NCI-H82 treated with DMSO at 0.1 percent for 48 hours (cell line): Measurements from ENCODE around the gene MAPK8IP3.

Experiments used
- DNase-seq: peaks from one replicate; lab custom pipeline; 2025; ENCODE audit not compliant: unreplicated experiment; lab: John Stamatoyannopoulos, UW

Gene MAPK8IP3

DNA sequence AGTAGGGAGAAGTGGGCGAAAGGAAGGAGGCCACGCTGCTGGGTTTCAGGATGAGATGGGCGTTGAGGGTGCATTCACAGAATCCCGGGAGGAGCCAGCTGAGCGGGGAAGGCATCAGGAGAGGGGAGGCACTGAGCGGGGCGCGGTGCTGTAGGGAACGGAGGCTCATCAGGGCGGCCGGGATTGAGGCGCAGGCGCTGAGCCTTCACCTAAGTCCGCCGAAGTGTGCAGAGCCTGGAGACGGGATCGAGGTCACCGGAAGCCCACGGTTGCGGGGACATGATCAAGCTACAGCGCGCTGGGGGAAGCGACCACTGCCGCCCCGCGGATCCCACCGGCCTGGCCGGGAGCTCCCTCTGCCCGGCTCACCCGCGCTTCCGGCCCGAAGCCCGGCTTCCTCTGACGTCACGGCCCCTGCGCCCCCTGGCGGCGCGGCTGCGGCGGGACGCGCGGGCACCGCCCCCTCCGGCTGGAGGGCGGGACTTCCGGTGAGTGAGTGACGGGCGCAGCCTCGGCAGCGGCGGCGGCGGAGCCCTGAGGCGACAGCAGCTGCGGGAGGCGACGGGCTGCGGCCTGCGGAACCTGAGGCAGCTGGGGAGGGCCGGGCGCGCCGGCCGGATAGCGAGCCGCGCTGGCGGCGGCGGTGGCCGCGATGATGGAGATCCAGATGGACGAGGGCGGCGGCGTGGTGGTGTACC lies at the start of gene MAPK8IP3:
TSS of gene MAPK8IP3 (plus strand) at position 508 of the 698 bp plus-strand sequence. CDS start at position 653, 145 bp downstream.
- DNase-seq = peak; percentile 58

DNA sequence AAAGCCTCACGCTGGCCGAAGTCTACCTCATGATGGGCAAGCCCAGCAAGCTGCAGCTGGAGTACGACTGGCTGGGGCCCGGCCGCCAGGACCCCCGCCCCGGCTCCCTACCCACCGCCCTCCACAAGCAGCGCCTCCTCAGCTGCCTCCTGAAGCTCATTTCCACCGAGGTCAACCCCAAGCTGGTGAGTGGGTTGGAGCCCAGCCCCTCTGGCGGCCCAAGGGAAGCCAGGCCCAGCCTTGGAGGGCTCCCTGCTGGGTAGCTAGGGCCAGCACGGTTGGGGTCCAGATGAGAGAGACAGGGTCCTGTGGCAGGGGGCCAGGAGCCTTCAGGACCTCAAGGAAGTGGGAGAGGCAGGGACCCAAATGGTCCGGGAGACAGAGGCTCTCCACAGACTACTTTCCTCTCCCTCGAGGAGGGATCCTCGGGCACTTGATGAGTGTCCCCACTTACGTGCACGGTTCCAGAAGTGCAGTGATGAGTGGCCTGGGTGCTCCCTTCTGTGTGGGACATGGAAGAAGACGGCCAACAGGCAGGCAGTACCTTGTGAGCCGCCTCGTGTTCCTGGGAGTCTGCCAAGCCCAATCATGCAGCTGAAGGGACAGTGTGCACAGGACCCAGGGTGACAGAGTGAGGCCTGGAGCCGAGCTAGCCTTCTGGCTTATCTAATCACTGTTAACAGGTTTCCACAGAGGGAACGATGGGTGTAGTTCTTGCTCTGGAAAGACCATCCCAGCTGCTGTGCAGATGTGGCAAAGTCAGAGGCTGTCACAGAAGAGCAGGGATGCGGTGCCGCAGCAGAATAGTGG lies 49.0 kb upstream of the MAPK8IP3 start:
- no peak for DNase-seq

GRCh38 chr16:1657841-1658240 lies 48.2 kb upstream of the MAPK8IP3 start:
- DNase-seq = no peak

GRCh38 chr16:1659031-1659430 lies 47.0 kb upstream of the MAPK8IP3 start:
- no peak for DNase-seq

GRCh38 chr16:1661826-1662225 lies 44.2 kb upstream of the MAPK8IP3 start:
- no peak for DNase-seq

- DNase-seq = no peak
Measured at GRCh38 chr16:1662543-1662942, 43.5 kb upstream of the MAPK8IP3 start.

- no peak for DNase-seq
Measured at GRCh38 chr16:1665829-1666228, 40.2 kb upstream of the MAPK8IP3 start.

- no peak for DNase-seq
Measured at GRCh38 chr16:1666316-1666715, 39.7 kb upstream of the MAPK8IP3 start.

GRCh38 chr16:1667271-1667670 lies 38.7 kb upstream of the MAPK8IP3 start:
- no peak for DNase-seq

DNA sequence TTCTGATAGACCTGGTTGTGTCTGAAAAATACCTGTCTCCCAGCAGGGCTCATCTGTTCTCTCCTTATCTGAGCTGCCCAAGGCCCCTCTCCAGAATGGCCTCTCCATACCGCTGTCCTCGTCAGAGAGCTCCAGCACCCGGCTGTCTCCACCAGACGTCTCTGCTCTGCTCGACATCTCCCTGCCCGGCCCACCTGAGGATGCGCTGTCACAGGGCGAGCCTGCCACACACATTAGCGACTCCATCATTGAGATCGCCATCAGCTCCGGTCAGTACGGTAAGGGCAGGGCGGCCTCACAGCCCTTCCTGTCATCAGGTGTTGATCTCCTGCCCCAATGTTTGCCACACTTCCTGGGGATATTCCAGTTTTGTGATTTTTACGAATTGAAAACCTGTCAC lies 38.1 kb upstream of the MAPK8IP3 start:
- DNase-seq = no peak

GRCh38 chr16:1668612-1669319 lies 37.2 kb upstream of the MAPK8IP3 start:
- DNase-seq = no peak

DNA sequence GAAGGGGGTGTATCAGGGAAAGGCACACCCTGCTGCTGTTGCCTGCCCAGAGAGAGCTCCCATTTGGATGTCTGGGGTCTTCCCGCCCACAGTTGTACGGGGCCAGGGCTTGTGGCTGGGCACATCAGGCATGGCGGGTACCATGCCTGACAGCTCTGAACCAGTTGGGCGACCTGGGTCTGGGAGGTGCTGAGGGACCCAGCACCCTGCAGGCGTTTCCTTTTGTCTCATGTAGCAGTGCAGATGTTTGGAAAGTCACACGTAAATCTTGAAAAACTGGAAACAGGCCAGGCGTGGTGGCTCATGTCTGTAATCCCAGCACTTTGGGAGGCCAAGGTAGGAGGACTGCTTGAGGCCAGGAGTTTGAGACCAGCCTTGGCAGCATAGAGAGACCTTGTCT lies 36.3 kb upstream of the MAPK8IP3 start:
- no peak for DNase-seq

GRCh38 chr16:1670371-1670770 lies 35.6 kb upstream of the MAPK8IP3 start:
- no peak for DNase-seq

DNA sequence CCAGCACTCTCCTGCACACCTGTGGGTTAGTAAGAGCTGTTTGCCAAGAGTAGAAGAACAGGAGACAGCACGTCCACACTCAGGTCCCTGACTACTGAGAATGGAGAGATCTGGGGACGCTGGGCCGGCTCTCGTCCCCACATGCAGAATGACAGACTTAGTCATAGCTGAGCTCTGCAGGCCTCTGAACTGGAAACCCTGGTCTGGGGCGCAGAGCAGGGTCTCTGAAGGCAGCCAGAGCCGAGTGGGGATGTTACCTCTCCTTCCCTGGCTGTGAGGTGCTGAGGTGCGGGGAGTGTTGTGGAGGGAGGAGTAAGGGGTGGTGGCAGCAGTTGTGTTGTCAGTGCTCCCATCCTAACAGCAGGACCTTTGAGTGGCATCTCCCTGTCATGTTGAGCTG lies 35.1 kb upstream of the MAPK8IP3 start:
- DNase-seq = no peak

- DNase-seq = no peak
Measured at GRCh38 chr16:1673424-1674151, 32.4 kb upstream of the MAPK8IP3 start.

- DNase-seq = no peak
Measured at GRCh38 chr16:1674306-1674705, 31.7 kb upstream of the MAPK8IP3 start.

DNA sequence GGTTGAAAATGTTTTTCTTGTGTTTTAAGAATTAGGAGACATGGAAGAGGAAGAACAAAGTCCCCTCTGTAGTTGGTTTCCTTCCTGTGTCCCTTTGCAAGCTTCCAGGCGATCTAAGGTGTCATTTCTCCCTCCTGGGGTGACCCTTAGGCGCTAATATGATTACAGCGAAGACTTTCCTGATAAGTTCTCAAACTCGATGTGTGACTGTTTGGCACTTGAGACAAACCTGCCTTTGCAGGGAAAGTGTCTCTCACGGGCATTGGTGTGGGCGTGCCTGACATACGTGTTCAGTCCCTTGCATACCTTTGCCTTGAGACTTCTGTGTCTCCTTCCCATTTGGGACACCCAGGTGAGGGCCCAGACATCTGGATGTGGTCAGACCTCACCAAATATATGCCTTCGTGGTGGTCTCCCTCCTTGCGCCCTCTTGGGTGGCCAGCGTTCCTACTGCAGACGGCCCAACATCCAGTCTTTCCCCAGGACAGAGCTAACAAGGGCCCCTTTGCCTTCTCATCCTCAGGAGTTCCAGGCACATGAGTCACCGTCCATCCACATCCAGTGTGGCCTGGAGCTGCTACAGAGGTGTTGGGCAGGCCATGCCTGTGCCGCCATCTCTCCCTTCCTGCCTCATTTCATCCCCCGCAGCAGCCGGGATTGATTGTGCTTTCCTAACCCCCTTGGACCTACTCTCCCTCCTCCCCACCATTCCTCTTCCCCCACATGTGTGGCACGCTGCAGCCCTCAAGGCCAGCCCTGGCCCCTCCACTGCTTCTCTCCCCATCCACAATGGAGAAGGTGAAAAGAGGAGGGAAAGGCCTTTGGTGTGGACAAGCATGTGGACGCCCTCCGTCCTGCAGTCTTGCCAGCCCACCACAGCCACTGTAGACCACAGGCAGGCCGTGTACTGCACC lies 31.0 kb upstream of the MAPK8IP3 start:
- no peak for DNase-seq

GRCh38 chr16:1676661-1677060 lies 29.3 kb upstream of the MAPK8IP3 start:
- no peak for DNase-seq

GRCh38 chr16:1677339-1677738 lies 28.7 kb upstream of the MAPK8IP3 start:
- no peak for DNase-seq

GRCh38 chr16:1677942-1678499 lies 28.0 kb upstream of the MAPK8IP3 start, which contains the start of gene JPT2:
Gene JPT2, plus strand, starts transcription at chr16:1678279. Its CDS starts 34 bp downstream, at chr16:1678313.
- DNase-seq = peak; percentile 90
